ENCODE data around the gene RSKR. TPM values are rescaled to one million over a fixed set of nuclear protein-coding genes. Genes with fewer than 3 reads are reported as not detected.

Gene RSKR
- total and polyA plus RNA-seq, 9 of the 15 experiments (the other 6 are each of a cell fraction or from before 2014, with no cell fraction given) = 1.4 to 42.3 (median 16.2) TPM

- no peaks in the 10 kb centered on the region for H3K27me3 ChIP-seq (ENCODE audit: control insufficient read depth in 2 of 2, insufficient read depth in 2 of 2, low read length in 2 of 2)
- in situ Hi-C loops (cut with MboI) (no loop called here), intact Hi-C loops (cut with micrococcal nuclease) (loop anchor here (5.0 to 10.0 kb wide), 3 partner anchors 97 to 252 kb away; partner anchors contain the start of genes FAM222B, FLOT2 and TRAF4)
- POLR2A ChIA-PET = interaction anchor here (0.5 to 3.7 kb wide), 25 partner anchors 9 to 703 kb away, joined by 3 to 54 read pairs (median 6); partner anchors contain the start of genes FLOT2, NEK8, RPL23A and RSKR
- H3K4me1 ChIP-seq (replicated peaks in 1 of 2; ENCODE audit: control insufficient read depth in 2 of 2, insufficient read depth in 2 of 2, low read length in 2 of 2) = peaks cover 16 to 23% of the 10 kb centered on the region in 2 experiments
- peak overlapping the region; percentile 92 for H2AFZ ChIP-seq (ENCODE audit: low read depth, low read length)
- H4K20me1 ChIP-seq (replicated peaks; ENCODE audit: control insufficient read depth, insufficient read depth, low read length) = peaks cover 5% of the 10 kb centered on the region; the same call in 1 of the 2 replicates
- no peak; the same call in 2 of the 3 replicates for ATAC-seq
- H3K9ac ChIP-seq (ENCODE audit: insufficient read depth in 1 of 2, low read depth in 2 of 2, low read length in 2 of 2) = peak overlapping the region; percentile 87 to 95
- no peak for DNase-seq (ENCODE audit: extremely low read depth in 1 of 4, low spot score in 3 of 4)
- H3K27ac ChIP-seq (ENCODE audit: extremely low read depth, low read depth, low read length) = peak overlapping the region; percentile 85
- WGBS (ENCODE audit: insufficient coverage, low coverage, missing lambda C conversion rate) = 18% methylated on average over 8 of the region's 8 CpGs
- H3K4me3 ChIP-seq = peak overlapping the region; percentile 83
- no peaks in the 10 kb centered on the region for H3K9me1 ChIP-seq (ENCODE audit: control insufficient read depth, insufficient read depth, low read length)
- no peaks in the 10 kb centered on the region for H3K9me3 ChIP-seq (replicated peaks; ENCODE audit: control insufficient read depth, insufficient read depth, low read depth, low read length)
- CTCF ChIA-PET (ENCODE audit: low intra/inter-chr PET ratio) = interaction anchor here (0.5 to 1.4 kb wide), 2 partner anchors 74 to 181 kb away, joined by 3 to 5 read pairs; partner anchors contain the start of gene RPL23A
- H3K79me2 ChIP-seq (ENCODE audit: control insufficient read depth, insufficient read depth, low read length) = peaks cover 41% of the 10 kb centered on the region
- peak; percentile 42 for FAIRE-seq
- peak overlapping the region; percentile 86 for H3K4me2 ChIP-seq (ENCODE audit: insufficient read depth, low read length)
- H3K36me3 ChIP-seq (ENCODE audit: control insufficient read depth, insufficient read depth, low read length) = peaks cover 54% of the 10 kb centered on the region
- BruUV-seq (replicated peaks) = TSS peak; percentile 95
- no peak; the same call in 1 of the 2 replicates for TF ChIP-seq ESRRA (IDR thresholded peaks at IDR 0.05; ENCODE audit: borderline replicate concordance, low read depth)
- no peak for TF ChIP-seq NCOR1 (IDR thresholded peaks at IDR 0.05)
- TF ChIP-seq IFI16 (CRISPR knock-in tag; IDR thresholded peaks at IDR 0.05) = no peak
- no peak for TF ChIP-seq ZNF253 (CRISPR knock-in tag; conservative IDR thresholded peaks at IDR 0.05)
- TF ChIP-seq ZFX (CRISPR knock-in tag; IDR thresholded peaks at IDR 0.05) = no peak; the same call in 1 of the 2 replicates
- 0 out of 2 replicates have a peak, but pooled peaks have one; percentile 8 for TF ChIP-seq SMARCC2 (IDR thresholded peaks at IDR 0.05; ENCODE audit: low read depth)
- peak; percentile 43 for TF ChIP-seq RBM25 (IDR thresholded peaks at IDR 0.05; ENCODE audit: low read depth, low read length, severe bottlenecking)
- TF ChIP-seq, protein P1, sequence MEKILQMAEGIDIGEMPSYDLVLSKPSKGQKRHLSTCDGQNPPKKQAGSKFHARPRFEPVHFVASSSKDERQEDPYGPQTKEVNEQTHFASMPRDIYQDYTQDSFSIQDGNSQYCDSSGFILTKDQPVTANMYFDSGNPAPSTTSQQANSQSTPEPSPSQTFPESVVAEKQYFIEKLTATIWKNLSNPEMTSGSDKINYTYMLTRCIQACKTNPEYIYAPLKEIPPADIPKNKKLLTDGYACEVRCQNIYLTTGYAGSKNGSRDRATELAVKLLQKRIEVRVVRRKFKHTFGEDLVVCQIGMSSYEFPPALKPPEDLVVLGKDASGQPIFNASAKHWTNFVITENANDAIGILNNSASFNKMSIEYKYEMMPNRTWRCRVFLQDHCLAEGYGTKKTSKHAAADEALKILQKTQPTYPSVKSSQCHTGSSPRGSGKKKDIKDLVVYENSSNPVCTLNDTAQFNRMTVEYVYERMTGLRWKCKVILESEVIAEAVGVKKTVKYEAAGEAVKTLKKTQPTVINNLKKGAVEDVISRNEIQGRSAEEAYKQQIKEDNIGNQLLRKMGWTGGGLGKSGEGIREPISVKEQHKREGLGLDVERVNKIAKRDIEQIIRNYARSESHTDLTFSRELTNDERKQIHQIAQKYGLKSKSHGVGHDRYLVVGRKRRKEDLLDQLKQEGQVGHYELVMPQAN (IDR thresholded peaks at IDR 0.05; ENCODE audit: borderline replicate concordance) = peak; percentile 10; the same call in 1 of the 2 replicates
- TF ChIP-seq EWSR1 (IDR thresholded peaks at IDR 0.05; ENCODE audit: borderline replicate concordance, low read depth, partially characterized antibody) = no peak
- no peak for TF ChIP-seq ZNF311 (CRISPR knock-in tag; IDR thresholded peaks at IDR 0.05)
- no peak for TF ChIP-seq ZNF431 (CRISPR knock-in tag; IDR thresholded peaks at IDR 0.05)
- no peak for TF ChIP-seq ZSCAN29 (IDR thresholded peaks at IDR 0.05)
- TF ChIP-seq, protein P2, sequence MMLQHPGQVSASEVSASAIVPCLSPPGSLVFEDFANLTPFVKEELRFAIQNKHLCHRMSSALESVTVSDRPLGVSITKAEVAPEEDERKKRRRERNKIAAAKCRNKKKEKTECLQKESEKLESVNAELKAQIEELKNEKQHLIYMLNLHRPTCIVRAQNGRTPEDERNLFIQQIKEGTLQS (IDR thresholded peaks at IDR 0.05) = no peak
- TF ChIP-seq, protein P2 (CRISPR knock-in tag; conservative IDR thresholded peaks at IDR 0.05) = 0 out of 2 replicates have a peak, but pooled peaks have one; percentile 15
- TF ChIP-seq, protein P3, sequence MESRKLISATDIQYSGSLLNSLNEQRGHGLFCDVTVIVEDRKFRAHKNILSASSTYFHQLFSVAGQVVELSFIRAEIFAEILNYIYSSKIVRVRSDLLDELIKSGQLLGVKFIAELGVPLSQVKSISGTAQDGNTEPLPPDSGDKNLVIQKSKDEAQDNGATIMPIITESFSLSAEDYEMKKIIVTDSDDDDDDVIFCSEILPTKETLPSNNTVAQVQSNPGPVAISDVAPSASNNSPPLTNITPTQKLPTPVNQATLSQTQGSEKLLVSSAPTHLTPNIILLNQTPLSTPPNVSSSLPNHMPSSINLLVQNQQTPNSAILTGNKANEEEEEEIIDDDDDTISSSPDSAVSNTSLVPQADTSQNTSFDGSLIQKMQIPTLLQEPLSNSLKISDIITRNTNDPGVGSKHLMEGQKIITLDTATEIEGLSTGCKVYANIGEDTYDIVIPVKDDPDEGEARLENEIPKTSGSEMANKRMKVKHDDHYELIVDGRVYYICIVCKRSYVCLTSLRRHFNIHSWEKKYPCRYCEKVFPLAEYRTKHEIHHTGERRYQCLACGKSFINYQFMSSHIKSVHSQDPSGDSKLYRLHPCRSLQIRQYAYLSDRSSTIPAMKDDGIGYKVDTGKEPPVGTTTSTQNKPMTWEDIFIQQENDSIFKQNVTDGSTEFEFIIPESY (CRISPR knock-in tag; IDR thresholded peaks at IDR 0.05) = no peak
Observed at GRCh38 chr17:28645576-28645939, 31.6 kb upstream of the RSKR start.

Measured in K562 (cell line).